ENCODE results near the gene ZNF385A.
A peak's percentile ranks its signal among the peaks of the same experiment; 100 is the strongest.

The ZNF385A gene

GRCh38 chr12:54398218-54398617 lies 13.7 kb upstream of the ZNF385A start:
- Histone ChIP-seq H4K8ac (ENCODE audit: low read depth, low read length) (no peak overlapping the region), H3K4ac (ENCODE audit: low read length) (no peak overlapping the region), H2BK120ac (ENCODE audit: low read depth, low read length) (no peak overlapping the region), H3K27me3 (ENCODE audit: control insufficient read depth in 3 of 3, insufficient read depth in 3 of 3, low read depth in 1 of 3, low read length in 3 of 3) (no peaks in the 10 kb centered on the region), H3K4me2 (ENCODE audit: insufficient read depth, low read length, poor library complexity, severe bottlenecking) (no peak overlapping the region), H3K4me3 (ENCODE audit: low read length in 2 of 2) (no peak overlapping the region), H3K27ac (replicated peaks; ENCODE audit: low read length) (no peak overlapping the region), H3K9me3 (replicated peaks in 1 of 2; ENCODE audit: control insufficient read depth in 2 of 2, insufficient read depth in 1 of 2, low read depth in 1 of 2, low read length in 2 of 2) (peaks cover 0 to 2% of the 10 kb centered on the region in 2 donors), H2BK5ac (ENCODE audit: low read length) (no peak overlapping the region), H3K23ac (ENCODE audit: low read depth, low read length, poor library complexity) (no peak overlapping the region), H3K79me1 (ENCODE audit: low read depth, low read length) (peaks cover 4% of the 10 kb centered on the region), H3K4me1 (ENCODE audit: control insufficient read depth in 2 of 2, insufficient read depth in 1 of 2, low read depth in 1 of 2, low read length in 2 of 2) (peaks cover 0 to 8% of the 10 kb centered on the region in 2 donors), H3K18ac (ENCODE audit: low read length) (no peak overlapping the region), H3K36me3 (replicated peaks in 1 of 2; ENCODE audit: control insufficient read depth in 2 of 2, insufficient read depth in 2 of 2, low read length in 2 of 2) (peaks cover 49 to 78% of the 10 kb centered on the region in 2 donors), H3K9ac (ENCODE audit: low read depth, low read length, poor library complexity) (no peak overlapping the region), H2BK12ac (ENCODE audit: low read length) (no peak overlapping the region), H2AFZ (ENCODE audit: low read length) (no peak overlapping the region), H2BK15ac (ENCODE audit: low read length) (no peak overlapping the region), H2AK5ac (ENCODE audit: low read depth, low read length) (no peak overlapping the region), H4K91ac (ENCODE audit: low read depth, low read length, poor library complexity) (no peak overlapping the region), H3K14ac (ENCODE audit: low read length) (no peak overlapping the region)
- WGBS, 2 donors (ENCODE audit: extremely low coverage in 2 of 2, insufficient read length in 2 of 2, insufficient replicate concordance in 1 of 2) = no CpG with 5 or more reads among the region's 2 CpGs
- no peak for DNase-seq (ENCODE audit: low spot score)

GRCh38 chr12:54397157-54397556 lies 12.6 kb upstream of the ZNF385A start:
- Histone ChIP-seq H3K79me1 (ENCODE audit: low read depth, low read length) (peaks cover 4% of the 10 kb centered on the region), H3K36me3 (replicated peaks in 1 of 2; ENCODE audit: control insufficient read depth in 2 of 2, insufficient read depth in 2 of 2, low read length in 2 of 2) (peaks cover 43 to 71% of the 10 kb centered on the region in 2 donors), H3K27me3 (ENCODE audit: control insufficient read depth in 3 of 3, insufficient read depth in 3 of 3, low read depth in 1 of 3, low read length in 3 of 3) (no peaks in the 10 kb centered on the region), H4K8ac (ENCODE audit: low read depth, low read length) (no peak overlapping the region), H3K14ac (ENCODE audit: low read length) (no peak overlapping the region), H3K18ac (ENCODE audit: low read length) (no peak overlapping the region), H2BK120ac (ENCODE audit: low read depth, low read length) (no peak overlapping the region), H3K27ac (replicated peaks; ENCODE audit: low read length) (no peak overlapping the region), H3K4me3 (ENCODE audit: low read length in 2 of 2) (no peak overlapping the region), H2BK12ac (ENCODE audit: low read length) (no peak overlapping the region), H2BK15ac (ENCODE audit: low read length) (no peak overlapping the region), H2AK5ac (ENCODE audit: low read depth, low read length) (no peak overlapping the region), H3K4me1 (ENCODE audit: control insufficient read depth in 2 of 2, insufficient read depth in 1 of 2, low read depth in 1 of 2, low read length in 2 of 2) (peaks cover 0 to 13% of the 10 kb centered on the region in 2 donors), H2AFZ (ENCODE audit: low read length) (no peak overlapping the region), H3K4me2 (ENCODE audit: insufficient read depth, low read length, poor library complexity, severe bottlenecking) (no peak overlapping the region), H3K23ac (ENCODE audit: low read depth, low read length, poor library complexity) (no peak overlapping the region), H3K4ac (ENCODE audit: low read length) (no peak overlapping the region), H2BK5ac (ENCODE audit: low read length) (no peak overlapping the region), H3K9me3 (replicated peaks in 1 of 2; ENCODE audit: control insufficient read depth in 2 of 2, insufficient read depth in 1 of 2, low read depth in 1 of 2, low read length in 2 of 2) (peaks cover 0 to 2% of the 10 kb centered on the region in 2 donors), H3K9ac (ENCODE audit: low read depth, low read length, poor library complexity) (peak overlapping the region; percentile 17), H4K91ac (ENCODE audit: low read depth, low read length, poor library complexity) (no peak overlapping the region)
- no peak for DNase-seq (ENCODE audit: low spot score)
- no CpG with 5 or more reads among the region's 1 CpG for WGBS, 2 donors (ENCODE audit: extremely low coverage in 2 of 2, insufficient read length in 2 of 2, insufficient replicate concordance in 1 of 2)

GRCh38 chr12:54395545-54395944 lies 11.0 kb upstream of the ZNF385A start:
- no peak overlapping the region for H3K4ac ChIP-seq (ENCODE audit: low read length)
- no peak for DNase-seq (ENCODE audit: low spot score)
- H2AFZ ChIP-seq (ENCODE audit: low read length) = no peak overlapping the region
- H2AK5ac ChIP-seq (ENCODE audit: low read depth, low read length) = no peak overlapping the region
- no peak overlapping the region for H4K91ac ChIP-seq (ENCODE audit: low read depth, low read length, poor library complexity)
- peaks cover 27 to 55% of the 10 kb centered on the region in 2 donors for H3K36me3 ChIP-seq (replicated peaks in 1 of 2; ENCODE audit: control insufficient read depth in 2 of 2, insufficient read depth in 2 of 2, low read length in 2 of 2)
- no peak overlapping the region for H2BK120ac ChIP-seq (ENCODE audit: low read depth, low read length)
- no peak overlapping the region for H2BK12ac ChIP-seq (ENCODE audit: low read length)
- no peak overlapping the region for H2BK15ac ChIP-seq (ENCODE audit: low read length)
- no peak overlapping the region for H2BK5ac ChIP-seq (ENCODE audit: low read length)
- peaks cover 4 to 18% of the 10 kb centered on the region in 2 donors for H3K4me1 ChIP-seq (ENCODE audit: control insufficient read depth in 2 of 2, insufficient read depth in 1 of 2, low read depth in 1 of 2, low read length in 2 of 2)
- H3K79me1 ChIP-seq (ENCODE audit: low read depth, low read length) = peaks cover 4% of the 10 kb centered on the region
- H3K14ac ChIP-seq (ENCODE audit: low read length) = no peak overlapping the region
- H3K27me3 ChIP-seq (ENCODE audit: control insufficient read depth in 3 of 3, insufficient read depth in 3 of 3, low read depth in 1 of 3, low read length in 3 of 3) = no peaks in the 10 kb centered on the region
- no peak overlapping the region for H3K9ac ChIP-seq (ENCODE audit: low read depth, low read length, poor library complexity)
- no peak overlapping the region for H3K18ac ChIP-seq (ENCODE audit: low read length)
- H3K4me3 ChIP-seq (ENCODE audit: low read length in 2 of 2) = no peak overlapping the region
- H3K23ac ChIP-seq (ENCODE audit: low read depth, low read length, poor library complexity) = no peak overlapping the region
- H4K8ac ChIP-seq (ENCODE audit: low read depth, low read length) = no peak overlapping the region
- no peak overlapping the region for H3K27ac ChIP-seq (replicated peaks; ENCODE audit: low read length)
- no peak overlapping the region for H3K4me2 ChIP-seq (ENCODE audit: insufficient read depth, low read length, poor library complexity, severe bottlenecking)
- peaks cover 0 to 2% of the 10 kb centered on the region in 2 donors for H3K9me3 ChIP-seq (replicated peaks in 1 of 2; ENCODE audit: control insufficient read depth in 2 of 2, insufficient read depth in 1 of 2, low read depth in 1 of 2, low read length in 2 of 2)

GRCh38 chr12:54394986-54395385 lies 10.5 kb upstream of the ZNF385A start:
- peaks cover 9 to 22% of the 10 kb centered on the region in 2 donors for H3K4me1 ChIP-seq (ENCODE audit: control insufficient read depth in 2 of 2, insufficient read depth in 1 of 2, low read depth in 1 of 2, low read length in 2 of 2)
- peaks cover 4% of the 10 kb centered on the region for H3K79me1 ChIP-seq (ENCODE audit: low read depth, low read length)
- no peak overlapping the region for H2AK5ac ChIP-seq (ENCODE audit: low read depth, low read length)
- no peak overlapping the region for H3K4me3 ChIP-seq (ENCODE audit: low read length in 2 of 2)
- no peaks in the 10 kb centered on the region for H3K27me3 ChIP-seq (ENCODE audit: control insufficient read depth in 3 of 3, insufficient read depth in 3 of 3, low read depth in 1 of 3, low read length in 3 of 3)
- no peak overlapping the region for H3K23ac ChIP-seq (ENCODE audit: low read depth, low read length, poor library complexity)
- no peak overlapping the region for H3K4ac ChIP-seq (ENCODE audit: low read length)
- H3K14ac ChIP-seq (ENCODE audit: low read length) = no peak overlapping the region
- H4K8ac ChIP-seq (ENCODE audit: low read depth, low read length) = no peak overlapping the region
- DNase-seq (ENCODE audit: low spot score) = no peak
- no peak overlapping the region for H4K91ac ChIP-seq (ENCODE audit: low read depth, low read length, poor library complexity)
- H2BK5ac ChIP-seq (ENCODE audit: low read length) = no peak overlapping the region
- no peak overlapping the region for H3K27ac ChIP-seq (replicated peaks; ENCODE audit: low read length)
- H3K9ac ChIP-seq (ENCODE audit: low read depth, low read length, poor library complexity) = no peak overlapping the region
- no peak overlapping the region for H3K4me2 ChIP-seq (ENCODE audit: insufficient read depth, low read length, poor library complexity, severe bottlenecking)
- no peak overlapping the region for H2AFZ ChIP-seq (ENCODE audit: low read length)
- H3K18ac ChIP-seq (ENCODE audit: low read length) = no peak overlapping the region
- H3K9me3 ChIP-seq (replicated peaks in 1 of 2; ENCODE audit: control insufficient read depth in 2 of 2, insufficient read depth in 1 of 2, low read depth in 1 of 2, low read length in 2 of 2) = peaks cover 0 to 2% of the 10 kb centered on the region in 2 donors
- H2BK12ac ChIP-seq (ENCODE audit: low read length) = no peak overlapping the region
- H3K36me3 ChIP-seq (replicated peaks in 1 of 2; ENCODE audit: control insufficient read depth in 2 of 2, insufficient read depth in 2 of 2, low read length in 2 of 2) = peaks cover 23 to 49% of the 10 kb centered on the region in 2 donors
- no CpG with 5 or more reads among the region's 1 CpG for WGBS, 2 donors (ENCODE audit: extremely low coverage in 2 of 2, insufficient read length in 2 of 2, insufficient replicate concordance in 1 of 2)
- no peak overlapping the region for H2BK120ac ChIP-seq (ENCODE audit: low read depth, low read length)
- H2BK15ac ChIP-seq (ENCODE audit: low read length) = no peak overlapping the region

Data from neuronal stem cell (in vitro differentiated cells).